Measurements from ENCODE around the gene ADISSP.
A peak's percentile ranks its signal among the peaks of the same experiment; 100 is the strongest.

ADISSP gene

GRCh38 chr20:3804781-3805180 is 37.2 kb upstream of the ADISSP start:
- Histone ChIP-seq H3K27me3 (no peaks in the 10 kb centered on the region), H3K4me1 (peaks cover 61% of the 10 kb centered on the region), H3K27ac (no peak overlapping the region), H3K36me3 (peaks cover 61% of the 10 kb centered on the region), H3K9me3 (no peaks in the 10 kb centered on the region), H3K4me3 (no peak overlapping the region), H3K4me2 (no peak overlapping the region), H3K9ac (no peak overlapping the region), H4K20me1 (no peaks in the 10 kb centered on the region)
- no peak for TF ChIP-seq Cebpa-rat (IDR thresholded peaks at IDR 0.05)

GRCh38 chr20:3804254-3804751 is 36.8 kb upstream of the ADISSP start:
- Histone ChIP-seq H3K4me1 (peaks cover 66% of the 10 kb centered on the region), H3K9ac (no peak overlapping the region), H3K4me3 (no peak overlapping the region), H4K20me1 (no peaks in the 10 kb centered on the region), H3K27ac (no peak overlapping the region; the same call in 1 of the 2 replicates), H3K9me3 (no peaks in the 10 kb centered on the region), H3K27me3 (no peaks in the 10 kb centered on the region), H3K36me3 (peaks cover 65% of the 10 kb centered on the region), H3K4me2 (no peak overlapping the region)
- TF ChIP-seq Cebpa-rat (IDR thresholded peaks at IDR 0.05): peak; percentile 12; the same call in 1 of the 2 replicates

GRCh38 chr20:3803854-3804253 is 36.3 kb upstream of the ADISSP start:
- Histone ChIP-seq H3K9ac (no peak overlapping the region), H3K36me3 (peaks cover 65% of the 10 kb centered on the region), H3K27me3 (no peaks in the 10 kb centered on the region), H3K4me1 (peaks cover 71% of the 10 kb centered on the region), H3K27ac (peak overlapping the region; percentile 24; the same call in 1 of the 2 replicates), H3K9me3 (no peaks in the 10 kb centered on the region), H3K4me2 (no peak overlapping the region), H3K4me3 (no peak overlapping the region), H4K20me1 (no peaks in the 10 kb centered on the region)
- no peak for TF ChIP-seq Cebpa-rat (IDR thresholded peaks at IDR 0.05)

- Histone ChIP-seq H3K36me3 (peaks cover 69% of the 10 kb centered on the region), H3K9me3 (no peaks in the 10 kb centered on the region), H3K4me3 (no peak overlapping the region), H3K9ac (no peak overlapping the region), H3K27ac (peak overlapping the region; percentile 24; the same call in 1 of the 2 replicates), H4K20me1 (no peaks in the 10 kb centered on the region), H3K27me3 (no peaks in the 10 kb centered on the region), H3K4me1 (peaks cover 76% of the 10 kb centered on the region), H3K4me2 (peak overlapping the region; percentile 67)
- TF ChIP-seq Cebpa-rat (IDR thresholded peaks at IDR 0.05): no peak
Measured at GRCh38 chr20:3803289-3803688, 35.7 kb upstream of the ADISSP start.

- Histone ChIP-seq H3K9ac (no peak overlapping the region; the same call in 1 of the 2 replicates), H3K36me3 (peaks cover 72% of the 10 kb centered on the region), H3K9me3 (no peaks in the 10 kb centered on the region), H3K4me1 (peaks cover 77% of the 10 kb centered on the region), H3K27me3 (no peaks in the 10 kb centered on the region), H3K4me3 (no peak overlapping the region), H3K27ac (peak overlapping the region; percentile 24), H3K4me2 (peak overlapping the region; percentile 67), H4K20me1 (no peaks in the 10 kb centered on the region)
- peak; percentile 50; the same call in 1 of the 2 replicates for TF ChIP-seq Cebpa-rat (IDR thresholded peaks at IDR 0.05)
Measured at GRCh38 chr20:3802524-3803239, 35.1 kb upstream of the ADISSP start.

- Histone ChIP-seq H3K27ac (peak overlapping the region; percentile 24; the same call in 1 of the 2 replicates), H3K36me3 (peaks cover 79% of the 10 kb centered on the region), H3K4me2 (peak overlapping the region; percentile 67)
Measured at GRCh38 chr20:3801846-3802245, 34.3 kb upstream of the ADISSP start.

GRCh38 chr20:3801299-3801698 is 33.7 kb upstream of the ADISSP start:
- Histone ChIP-seq H4K20me1 (peaks cover 7% of the 10 kb centered on the region; the same call in 1 of the 2 replicates), H3K9ac (no peak overlapping the region), H3K27me3 (no peaks in the 10 kb centered on the region), H3K36me3 (peaks cover 79% of the 10 kb centered on the region), H3K4me3 (no peak overlapping the region), H3K9me3 (no peaks in the 10 kb centered on the region), H3K27ac (peak overlapping the region; percentile 6; the same call in 1 of the 2 replicates), H3K4me2 (no peak overlapping the region), H3K4me1 (peaks cover 76% of the 10 kb centered on the region)
- no peak for TF ChIP-seq Cebpa-rat (IDR thresholded peaks at IDR 0.05)

More at GRCh38 chr20:3801846-3802245, 34.3 kb upstream of the ADISSP start:
- Histone ChIP-seq H4K20me1 (peaks cover 2% of the 10 kb centered on the region; the same call in 1 of the 2 replicates), H3K4me3 (no peak overlapping the region), H3K9me3 (no peaks in the 10 kb centered on the region), H3K27me3 (no peaks in the 10 kb centered on the region), H3K4me1 (peaks cover 77% of the 10 kb centered on the region), H3K9ac (no peak overlapping the region)
- TF ChIP-seq Cebpa-rat (IDR thresholded peaks at IDR 0.05): no peak

GRCh38 chr20:3800878-3801260 is 33.3 kb upstream of the ADISSP start:
- H4K20me1 ChIP-seq: peaks cover 7% of the 10 kb centered on the region; the same call in 1 of the 2 replicates
- H3K4me3 ChIP-seq: no peak overlapping the region
- TF ChIP-seq Cebpa-rat (IDR thresholded peaks at IDR 0.05): no peak
- H3K4me2 ChIP-seq: no peak overlapping the region
- no peak overlapping the region for H3K9ac ChIP-seq
- peak overlapping the region; percentile 6; the same call in 1 of the 2 replicates for H3K27ac ChIP-seq
- peaks cover 75% of the 10 kb centered on the region for H3K4me1 ChIP-seq
- no peaks in the 10 kb centered on the region for H3K27me3 ChIP-seq
- H3K9me3 ChIP-seq: no peaks in the 10 kb centered on the region
- peaks cover 75% of the 10 kb centered on the region for H3K36me3 ChIP-seq

- TF ChIP-seq Cebpa-rat (IDR thresholded peaks at IDR 0.05): no peak
- H3K27ac ChIP-seq: no peak overlapping the region
- no peak overlapping the region for H3K9ac ChIP-seq
Measured at GRCh38 chr20:3800256-3800877, 32.8 kb upstream of the ADISSP start.

GRCh38 chr20:3798908-3799248 is 31.3 kb upstream of the ADISSP start:
- no peak overlapping the region for H3K9ac ChIP-seq
- peaks cover 7% of the 10 kb centered on the region; the same call in 1 of the 2 replicates for H4K20me1 ChIP-seq
- no peak for TF ChIP-seq Cebpa-rat (IDR thresholded peaks at IDR 0.05)
- no peaks in the 10 kb centered on the region for H3K27me3 ChIP-seq
- H3K4me2 ChIP-seq: peak overlapping the region; percentile 97
- H3K27ac ChIP-seq: 0 out of 2 replicates have a peak overlapping the region, but pooled peaks have one; percentile 65
- H3K4me3 ChIP-seq: no peak overlapping the region
- peaks cover 56% of the 10 kb centered on the region for H3K36me3 ChIP-seq
- no peaks in the 10 kb centered on the region for H3K9me3 ChIP-seq
- H3K4me1 ChIP-seq: peaks cover 79% of the 10 kb centered on the region

More at GRCh38 chr20:3800256-3800877, 32.8 kb upstream of the ADISSP start:
- Histone ChIP-seq H3K9me3 (no peaks in the 10 kb centered on the region), H3K27me3 (no peaks in the 10 kb centered on the region), H3K4me3 (no peak overlapping the region), H3K4me2 (peak overlapping the region; percentile 97), H3K36me3 (peaks cover 70% of the 10 kb centered on the region), H4K20me1 (peaks cover 7% of the 10 kb centered on the region; the same call in 1 of the 2 replicates), H3K4me1 (peaks cover 77% of the 10 kb centered on the region)

Data from BLaER1 (cell line).